HG02884 (cell line): Measurements from ENCODE around the gene DPF1.

Source experiments
- ATAC-seq: cut with Tn5 transposase; IDR thresholded peaks from one replicate; pipeline ENCODE4 v1.9.1; 2021; ENCODE audit warnings: mild to moderate bottlenecking, moderate library complexity; ENCODE audit not compliant: unreplicated experiment

The DPF1 gene

DNA sequence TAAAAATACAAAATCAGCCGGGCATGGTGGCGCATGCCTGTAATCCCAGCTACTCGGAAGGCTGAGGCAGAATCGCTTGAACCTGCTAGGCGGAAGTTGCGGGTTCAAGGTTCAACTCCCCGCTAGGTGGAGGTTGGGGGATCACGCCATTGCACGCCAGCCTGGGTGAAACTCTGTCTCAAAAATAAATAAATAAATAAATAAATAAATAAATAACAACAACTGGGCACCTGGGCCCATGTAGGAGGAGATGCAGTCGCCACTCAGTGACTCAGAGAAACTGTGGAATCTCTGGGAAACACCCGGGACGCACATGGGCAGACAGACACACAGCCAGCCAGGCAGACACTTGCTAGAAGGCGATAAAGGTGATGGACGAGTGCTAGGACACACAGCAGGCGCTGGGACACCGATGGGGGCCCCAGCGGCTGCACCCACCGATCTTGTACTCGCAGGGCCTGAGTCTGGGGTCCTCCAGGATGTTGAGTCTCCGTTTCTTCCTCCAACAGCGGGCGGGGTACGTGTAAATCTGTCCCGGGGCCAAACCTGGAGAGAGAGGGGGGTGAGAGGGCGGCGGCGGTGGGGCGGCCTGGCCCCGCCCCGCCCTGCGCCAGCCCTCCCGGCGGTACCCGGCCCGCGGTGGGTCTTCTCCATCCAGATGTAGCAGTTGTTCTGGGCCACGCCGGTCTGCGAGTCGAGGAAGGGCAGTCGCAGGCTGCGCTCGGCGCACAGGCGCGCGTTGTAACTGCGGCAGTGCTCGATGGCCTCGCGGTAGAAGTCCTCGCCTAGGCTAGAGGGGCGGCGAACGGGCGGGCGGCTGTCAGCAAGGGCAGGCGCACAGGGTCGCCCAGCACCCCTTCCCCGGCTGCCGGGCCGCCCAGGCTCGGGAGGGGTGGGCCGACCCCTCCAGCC lies 1.8 kb downstream of the DPF1 start:
- no peak for ATAC-seq

DNA sequence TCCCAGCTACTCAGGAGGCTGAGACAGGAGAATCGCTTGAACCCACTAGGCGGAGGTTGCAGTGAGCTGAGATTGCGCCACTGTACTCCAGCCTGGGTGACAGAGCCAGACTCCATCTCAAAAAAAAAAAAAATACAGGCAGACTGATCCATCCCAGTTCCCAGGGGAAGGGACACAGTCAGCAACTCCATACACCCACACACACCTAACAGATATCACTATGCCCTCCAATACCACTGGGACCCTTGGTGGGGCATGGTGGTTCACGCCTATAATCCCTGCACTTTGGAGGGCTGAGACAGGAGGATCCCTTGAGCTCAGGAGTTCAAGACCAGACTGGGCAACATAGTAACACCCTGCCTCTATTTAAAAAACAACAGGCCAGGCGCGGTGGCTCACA lies 2.6 kb downstream of the DPF1 start:
- no peak for ATAC-seq

- no peak for ATAC-seq
These were observed 4.8 kb downstream of the DPF1 start for GRCh38 chr19:38219221-38219620.

- ATAC-seq, result no peak
These were observed 5.8 kb downstream of the DPF1 start for GRCh38 chr19:38218204-38218603.

GRCh38 chr19:38216785-38217641 lies 7.0 kb downstream of the DPF1 start:
- no peak for ATAC-seq

GRCh38 chr19:38213911-38214625 lies 10.0 kb downstream of the DPF1 start:
- no peak for ATAC-seq

- ATAC-seq, result no peak
These were observed 10.6 kb downstream of the DPF1 start for GRCh38 chr19:38213469-38213868.

- ATAC-seq, result no peak
These were observed 12.3 kb downstream of the DPF1 start for GRCh38 chr19:38211766-38212165.

GRCh38 chr19:38211151-38211591 lies 12.9 kb downstream of the DPF1 start:
- ATAC-seq, result no peak

DNA sequence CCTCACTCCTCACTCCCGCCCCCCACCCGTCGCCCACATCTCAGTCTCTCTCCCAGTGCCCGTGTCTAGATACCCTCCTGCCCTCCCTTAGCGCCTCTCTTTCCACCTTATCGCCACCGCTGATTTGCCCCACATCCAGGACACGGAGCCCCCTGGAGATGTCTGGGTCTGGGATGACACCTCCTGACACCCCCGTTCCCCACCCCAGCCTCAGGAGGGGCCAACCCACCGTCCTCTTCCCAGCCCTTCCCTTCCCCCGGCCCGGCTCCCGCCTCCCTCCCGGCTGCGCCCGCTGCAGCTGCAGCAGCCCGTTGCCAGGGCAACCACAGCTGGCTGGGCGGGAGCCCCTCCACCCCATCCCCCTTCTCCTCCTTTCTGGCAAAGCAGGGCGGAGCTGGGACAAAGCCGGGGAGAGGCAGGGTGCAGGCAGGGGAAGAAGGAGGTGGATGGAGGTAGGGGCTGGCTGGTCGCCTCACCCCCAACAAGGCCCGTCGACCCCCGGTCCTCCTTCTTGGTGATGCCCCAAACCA lies 13.5 kb downstream of the DPF1 start:
- ATAC-seq, result no peak

- no peak for ATAC-seq
These were observed 14.2 kb downstream of the DPF1 start for GRCh38 chr19:38209671-38210457.

- no peak for ATAC-seq
These were observed 14.9 kb downstream of the DPF1 start for GRCh38 chr19:38209152-38209551.

DNA sequence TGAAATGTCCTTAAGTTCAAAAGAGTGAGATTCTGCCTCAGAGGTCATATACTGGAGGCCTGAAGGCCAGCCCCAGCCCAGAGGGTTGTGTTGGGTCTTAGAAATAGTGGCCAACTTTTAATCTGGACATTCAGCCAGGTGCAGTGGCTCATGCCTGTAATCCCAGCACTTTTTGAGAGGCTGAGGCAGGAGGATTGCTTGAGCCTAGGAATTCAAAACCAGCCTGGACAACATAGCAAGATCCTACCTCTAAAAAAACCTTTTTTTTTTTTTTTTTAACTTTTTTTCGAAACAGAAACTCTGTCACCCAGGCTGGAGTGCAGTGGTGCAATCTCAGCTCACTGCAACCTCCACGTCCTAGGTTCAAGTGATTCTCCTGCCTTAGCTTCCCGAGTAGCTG lies 15.5 kb downstream of the DPF1 start:
- ATAC-seq, result no peak

- ATAC-seq, result no peak
These were observed 16.5 kb downstream of the DPF1 start for GRCh38 chr19:38207543-38207942.

DNA sequence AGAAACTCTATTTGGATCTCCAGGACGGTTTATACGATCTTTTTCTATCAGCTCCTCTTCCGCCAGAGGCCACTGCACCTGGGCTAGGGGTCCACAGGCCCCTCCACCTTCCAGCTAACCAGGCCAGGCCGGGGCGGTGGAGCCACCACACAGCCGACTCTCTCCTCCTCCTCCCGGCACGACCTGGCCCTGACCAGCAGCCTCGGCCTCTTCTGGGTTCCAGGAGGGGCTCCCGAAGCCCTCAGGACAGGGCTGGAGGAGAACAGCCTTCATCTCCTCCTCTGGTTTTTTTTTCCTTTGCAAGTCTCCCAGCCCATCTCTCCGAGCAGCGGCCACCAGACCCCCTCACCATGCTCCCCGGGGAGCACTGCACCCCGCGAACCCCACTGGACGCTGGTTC lies 17.1 kb downstream of the DPF1 start:
- no peak for ATAC-seq

GRCh38 chr19:38206006-38206745 lies 17.8 kb downstream of the DPF1 start:
- ATAC-seq, result no peak

GRCh38 chr19:38204728-38205127 lies 19.3 kb downstream of the DPF1 start:
- no peak for ATAC-seq

- ATAC-seq, result no peak
These were observed 19.9 kb downstream of the DPF1 start for GRCh38 chr19:38204096-38204495.

- no peak for ATAC-seq
These were observed 20.8 kb downstream of the DPF1 start for GRCh38 chr19:38203197-38203596.
